Trophoblast cell (in vitro differentiated cells and primary cell): ENCODE measurements around the gene AP3S1.

Experiments
- DNase-seq, 2 donors: peaks; one replicate each; pipeline ENCODE4 v3.0.0-alpha.2; 2016
- H2AFZ ChIP-seq: 2 replicates; pipeline ENCODE4 v1.6.1; 2013; ENCODE audit warnings: low read length, moderate library complexity, mild to moderate bottlenecking; ENCODE audit not compliant: insufficient read depth, poor library complexity
- H2AK5ac ChIP-seq: 2 replicates; pipeline ENCODE4 v1.6.1; 2013; ENCODE audit warnings: mild to moderate bottlenecking, low read length
- H2BK120ac ChIP-seq: 2 replicates; pipeline ENCODE4 v1.6.1; 2013; ENCODE audit warnings: low read length, mild to moderate bottlenecking, moderate library complexity; ENCODE audit not compliant: insufficient read depth, poor library complexity
- H2BK12ac ChIP-seq: 2 replicates; pipeline ENCODE4 v1.6.1; 2013; ENCODE audit warnings: mild to moderate bottlenecking, low read length, moderate library complexity
- H2BK5ac ChIP-seq: 2 replicates; pipeline ENCODE4 v1.6.1; 2013; ENCODE audit warnings: low read length, low read depth, moderate library complexity, mild to moderate bottlenecking; ENCODE audit not compliant: poor library complexity
- H3K14ac ChIP-seq: 2 replicates; pipeline ENCODE4 v1.6.1; 2013; ENCODE audit warnings: mild to moderate bottlenecking, low read length
- H3K18ac ChIP-seq: 2 replicates; pipeline ENCODE4 v1.6.1; 2013; ENCODE audit warnings: mild to moderate bottlenecking, low read length
- H3K23ac ChIP-seq: 2 replicates; pipeline ENCODE4 v1.6.1; 2013; ENCODE audit warnings: low read length
- H3K27ac ChIP-seq: 2 replicates; pipeline ENCODE4 v1.5.1; 2013; ENCODE audit warnings: low read depth, mild to moderate bottlenecking, inconsistent platforms, low read length, moderate library complexity
- H3K27me3 ChIP-seq: 2 replicates; pipeline ENCODE4 v1.6.1; 2013; ENCODE audit warnings: inconsistent platforms, mild to moderate bottlenecking, low read length, moderate library complexity; ENCODE audit not compliant: insufficient read depth
- H3K36me3 ChIP-seq, 2 experiments: 1 replicate in 1 of 2; 2 replicates in 1 of 2; pipeline ENCODE4 v1.6.1; 2013; ENCODE audit warnings: low read length in 2 of 2, mild to moderate bottlenecking in 2 of 2, moderate library complexity in 1 of 2; ENCODE audit not compliant: insufficient read depth in 2 of 2, control insufficient read depth in 1 of 2
- H3K4ac ChIP-seq: 2 replicates; pipeline ENCODE4 v1.6.1; 2013; ENCODE audit warnings: low read depth, mild to moderate bottlenecking, low read length, moderate library complexity
- H3K4me1 ChIP-seq, 2 experiments: 1 replicate in 1 of 2; 2 replicates in 1 of 2; pipeline ENCODE4 v1.6.1; 2013; ENCODE audit warnings: low read length in 2 of 2, mild to moderate bottlenecking in 2 of 2, moderate library complexity in 1 of 2; ENCODE audit not compliant: insufficient read depth in 2 of 2, control insufficient read depth in 1 of 2
- H3K4me2 ChIP-seq: 2 replicates; pipeline ENCODE4 v1.6.1; 2013; ENCODE audit warnings: inconsistent platforms, mild to moderate bottlenecking, low read length, moderate library complexity
- H3K4me3 ChIP-seq: 2 replicates; pipeline ENCODE4 v1.5.1; 2013; ENCODE audit warnings: mild to moderate bottlenecking, low read depth, low read length, inconsistent platforms
- H3K79me1 ChIP-seq: one replicate; pipeline ENCODE4 v1.6.1; 2013; ENCODE audit warnings: low read length
- H3K79me2 ChIP-seq: 2 replicates; pipeline ENCODE4 v1.6.1; 2013; ENCODE audit warnings: low read length, mild to moderate bottlenecking; ENCODE audit not compliant: control insufficient read depth, insufficient read depth, poor library complexity
- H3K9ac ChIP-seq: 2 replicates; pipeline ENCODE4 v1.6.1; 2013; ENCODE audit warnings: mild to moderate bottlenecking, low read length
- H3K9me3 ChIP-seq: 2 replicates; pipeline ENCODE4 v1.6.1; 2013; ENCODE audit warnings: low read depth, mild to moderate bottlenecking, control low read depth, inconsistent platforms, low read length; ENCODE audit not compliant: insufficient read depth
- H4K12ac ChIP-seq: 2 replicates; pipeline ENCODE4 v1.6.1; 2013; ENCODE audit warnings: low read depth, mild to moderate bottlenecking, low read length, moderate library complexity
- H4K8ac ChIP-seq: 2 replicates; pipeline ENCODE4 v1.6.1; 2013; ENCODE audit warnings: low read depth, mild to moderate bottlenecking, low read length, moderate library complexity
- H4K91ac ChIP-seq: one replicate; pipeline ENCODE4 v1.6.1; 2013; ENCODE audit warnings: low read depth, mild to moderate bottlenecking, low read length, moderate library complexity
- WGBS: extraction: QIAGEN DNeasy Blood & Tissue Kit; methylation state at CpG from one replicate; pipeline ENCODE4 v1.1.7; 2013; ENCODE audit warnings: missing lambda C conversion rate; ENCODE audit not compliant: insufficient read length, insufficient coverage; ENCODE audit errors: extremely low coverage; 5-methylcytosine and 5-hydroxymethylcytosine counted together

The AP3S1 gene

DNA sequence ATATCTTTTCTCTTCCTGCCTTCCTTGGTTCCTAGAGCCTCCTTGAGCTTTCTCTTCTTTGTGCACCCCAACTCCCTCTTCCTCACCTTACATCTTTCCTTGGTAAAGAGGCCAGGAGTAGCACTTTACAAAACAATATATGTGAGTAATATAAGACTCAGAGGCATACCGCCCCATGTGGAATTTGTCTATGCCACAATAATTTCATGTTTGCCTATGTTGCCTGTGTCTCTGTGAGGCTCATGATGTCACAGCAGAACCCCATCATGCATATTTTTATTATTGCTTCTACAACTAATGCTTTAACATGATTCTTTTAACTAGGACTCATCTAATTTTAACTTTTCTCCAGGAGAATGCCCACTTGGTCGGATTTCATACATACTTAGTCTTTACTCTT lies 105.5 kb downstream of the AP3S1 start:
- no CpG with 5 or more reads among the region's 2 CpGs for WGBS
- H3K4ac ChIP-seq, result no peak overlapping the region
- no peak overlapping the region for H2BK12ac ChIP-seq
- no peak overlapping the region for H4K12ac ChIP-seq
- H3K9ac ChIP-seq, result no peak overlapping the region
- no peak overlapping the region for H3K4me2 ChIP-seq
- H2BK120ac ChIP-seq, result no peak overlapping the region
- no peak overlapping the region for H3K14ac ChIP-seq
- H3K23ac ChIP-seq, result no peak overlapping the region
- no peaks in the 10 kb centered on the region for H3K9me3 ChIP-seq
- no peak overlapping the region for H3K27ac ChIP-seq
- H2AK5ac ChIP-seq, result no peak overlapping the region
- no peaks in the 10 kb centered on the region for H3K79me1 ChIP-seq
- no peaks in the 10 kb centered on the region for H3K79me2 ChIP-seq
- no peak overlapping the region for H3K18ac ChIP-seq
- no peak overlapping the region for H2AFZ ChIP-seq
- H3K4me3 ChIP-seq, result no peak overlapping the region
- no peak for DNase-seq
- H4K8ac ChIP-seq, result no peak overlapping the region
- no peak overlapping the region for H4K91ac ChIP-seq
- no peaks in the 10 kb centered on the region for H3K36me3 ChIP-seq
- H3K4me1 ChIP-seq, result no peaks in the 10 kb centered on the region
- H3K27me3 ChIP-seq, result no peaks in the 10 kb centered on the region
- no peak overlapping the region for H2BK5ac ChIP-seq

DNA sequence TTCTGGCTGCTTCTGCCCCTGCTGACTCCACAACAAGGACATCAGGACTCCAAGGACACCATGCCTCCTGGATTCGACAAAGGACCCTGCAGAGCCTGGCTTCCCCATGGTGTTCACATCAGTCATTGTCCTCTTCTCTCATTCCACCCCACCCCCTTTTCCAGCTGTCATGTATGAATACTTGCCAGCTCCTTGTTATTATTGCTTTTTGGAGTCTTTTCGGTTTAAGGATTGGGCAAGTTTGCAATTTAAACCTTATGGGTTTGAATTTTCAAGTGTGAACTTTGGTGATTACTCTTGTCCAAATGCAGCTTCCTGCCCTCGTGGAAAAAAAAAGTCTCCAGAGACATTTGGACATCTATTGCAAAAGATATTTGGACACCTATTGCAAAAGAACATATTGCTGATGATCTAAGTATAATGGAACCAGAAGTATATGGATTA lies 106.4 kb downstream of the AP3S1 start:
- H3K4me2 ChIP-seq, result no peak overlapping the region
- no peak overlapping the region for H3K4ac ChIP-seq
- H3K79me2 ChIP-seq, result no peaks in the 10 kb centered on the region
- H2BK120ac ChIP-seq, result no peak overlapping the region
- peak in 1 of 2 donors; percentile 67 for DNase-seq
- no peaks in the 10 kb centered on the region for H3K4me1 ChIP-seq
- H3K4me3 ChIP-seq, result no peak overlapping the region
- H3K14ac ChIP-seq, result no peak overlapping the region
- H3K36me3 ChIP-seq, result no peaks in the 10 kb centered on the region
- H2BK12ac ChIP-seq, result no peak overlapping the region
- H2AK5ac ChIP-seq, result no peak overlapping the region
- H4K91ac ChIP-seq, result no peak overlapping the region
- H3K27ac ChIP-seq, result no peak overlapping the region
- no peak overlapping the region for H3K18ac ChIP-seq
- no CpG with 5 or more reads among the region's 3 CpGs for WGBS
- H2BK5ac ChIP-seq, result no peak overlapping the region
- H3K9me3 ChIP-seq, result peaks cover 1% of the 10 kb centered on the region
- no peaks in the 10 kb centered on the region for H3K79me1 ChIP-seq
- no peak overlapping the region for H3K9ac ChIP-seq
- H3K23ac ChIP-seq, result no peak overlapping the region
- no peak overlapping the region for H4K12ac ChIP-seq
- no peak overlapping the region for H2AFZ ChIP-seq
- no peak overlapping the region for H4K8ac ChIP-seq
- H3K27me3 ChIP-seq, result no peaks in the 10 kb centered on the region

DNA sequence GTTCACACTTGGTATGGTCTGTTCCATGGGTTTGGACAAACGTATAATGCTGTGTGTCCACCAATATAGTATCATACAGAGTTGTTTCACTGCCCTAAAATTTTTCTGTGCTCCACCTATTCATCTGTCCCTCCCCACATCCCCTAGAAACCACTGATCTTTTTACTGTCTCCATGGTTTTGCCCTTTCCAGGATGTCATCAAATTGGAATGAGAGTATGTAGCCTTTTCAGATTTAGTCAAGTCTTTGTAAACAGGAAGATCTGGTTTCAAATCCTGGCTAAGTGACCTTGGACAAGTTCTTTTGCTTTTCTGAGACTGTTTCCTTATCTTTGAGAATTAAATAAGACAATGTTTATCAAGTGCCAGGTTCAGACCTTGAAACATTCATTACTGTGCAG lies 107.4 kb downstream of the AP3S1 start:
- no peak overlapping the region for H3K4me3 ChIP-seq
- no peak overlapping the region for H3K4me2 ChIP-seq
- H3K4me1 ChIP-seq, result no peaks in the 10 kb centered on the region
- no peak overlapping the region for H3K27ac ChIP-seq
- H3K23ac ChIP-seq, result no peak overlapping the region
- H3K18ac ChIP-seq, result no peak overlapping the region
- no peak overlapping the region for H2BK5ac ChIP-seq
- no peak overlapping the region for H4K12ac ChIP-seq
- no peak overlapping the region for H4K91ac ChIP-seq
- H3K14ac ChIP-seq, result no peak overlapping the region
- DNase-seq, result peak in 1 of 2 donors; percentile 88
- WGBS, result no CpG with 5 or more reads among the region's 1 CpG
- H3K9ac ChIP-seq, result no peak overlapping the region
- H3K36me3 ChIP-seq, result no peaks in the 10 kb centered on the region
- no peaks in the 10 kb centered on the region for H3K79me1 ChIP-seq
- no peaks in the 10 kb centered on the region for H3K79me2 ChIP-seq
- no peak overlapping the region for H3K4ac ChIP-seq
- no peak overlapping the region for H4K8ac ChIP-seq
- no peak overlapping the region for H2BK12ac ChIP-seq
- H3K27me3 ChIP-seq, result no peaks in the 10 kb centered on the region
- H3K9me3 ChIP-seq, result peaks cover 1% of the 10 kb centered on the region
- no peak overlapping the region for H2BK120ac ChIP-seq
- H2AFZ ChIP-seq, result no peak overlapping the region
- H2AK5ac ChIP-seq, result no peak overlapping the region

DNA sequence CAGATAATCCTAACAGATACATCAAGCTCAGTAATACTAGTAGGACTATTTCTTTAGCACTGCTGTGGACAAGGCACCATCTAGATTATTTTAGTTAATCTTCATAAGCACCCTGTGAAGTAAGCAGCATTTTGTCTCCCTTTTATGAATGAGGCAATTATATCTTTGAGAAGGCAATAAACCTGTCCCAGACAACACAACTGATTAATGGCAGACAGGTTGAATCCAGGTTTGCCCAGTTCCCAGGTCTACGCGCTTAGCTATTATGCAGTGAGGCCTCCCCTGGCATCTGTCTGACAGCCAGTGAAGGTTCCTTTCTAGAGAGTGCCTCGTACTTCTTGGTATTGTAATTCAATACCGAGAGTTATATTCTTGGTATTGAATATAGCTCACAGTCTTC lies 110.9 kb downstream of the AP3S1 start:
- Histone ChIP-seq H3K14ac (no peak overlapping the region), H3K27ac (no peak overlapping the region), H2AK5ac (no peak overlapping the region), H2BK5ac (no peak overlapping the region), H3K36me3 (no peaks in the 10 kb centered on the region), H3K4me2 (no peak overlapping the region), H3K9me3 (peaks cover 1% of the 10 kb centered on the region), H4K91ac (no peak overlapping the region), H3K4me3 (no peak overlapping the region), H2AFZ (no peak overlapping the region), H4K8ac (no peak overlapping the region), H3K18ac (no peak overlapping the region), H3K9ac (no peak overlapping the region), H3K23ac (no peak overlapping the region), H3K4me1 (no peaks in the 10 kb centered on the region), H3K27me3 (no peaks in the 10 kb centered on the region), H3K79me1 (no peaks in the 10 kb centered on the region), H2BK120ac (no peak overlapping the region), H3K79me2 (no peaks in the 10 kb centered on the region), H2BK12ac (no peak overlapping the region), H4K12ac (no peak overlapping the region), H3K4ac (no peak overlapping the region)
- DNase-seq, result no peak
- no CpG with 5 or more reads among the region's 4 CpGs for WGBS
